ENCODE data around the gene SSRP1. TPM values are rescaled to one million over a fixed set of nuclear protein-coding genes. Genes with fewer than 3 reads are reported as not detected.
A peak's percentile ranks its signal among the peaks of the same experiment; 100 is the strongest.

The SSRP1 gene
- total and polyA plus RNA-seq, 2 donors from 2014 or later: 44.5 to 78.5 TPM

DNA sequence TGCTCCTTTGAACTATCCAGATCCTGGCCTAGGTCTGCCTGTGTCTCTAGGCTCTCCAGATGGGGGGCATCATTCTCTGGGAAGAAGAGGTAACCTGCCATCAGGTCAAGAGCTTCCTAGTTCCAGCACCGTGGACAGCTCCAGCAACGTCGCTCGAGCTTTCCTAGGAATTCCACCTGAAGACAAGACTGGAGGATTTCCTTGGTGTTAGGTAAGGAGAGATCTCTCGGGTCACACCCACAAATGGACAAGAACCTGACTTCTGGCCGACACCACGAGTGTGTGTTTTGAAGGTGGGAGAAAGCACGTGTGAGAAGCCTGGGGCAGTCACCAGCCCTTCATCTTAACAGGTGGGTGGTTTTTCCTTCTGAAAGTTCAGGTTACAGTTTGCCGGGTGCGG, 44.0 kb upstream of the SSRP1 start:
- Histone ChIP-seq H3K4me1 (ENCODE audit: control insufficient read depth in 2 of 3, insufficient read depth in 2 of 3, low read depth in 1 of 3, low read length in 3 of 3) (no peaks in the 10 kb centered on the region), H3K9me3 (ENCODE audit: control insufficient read depth in 2 of 3, insufficient read depth in 1 of 3, low read length in 3 of 3) (no peaks in the 10 kb centered on the region), H3K27me3 (ENCODE audit: control insufficient read depth, insufficient read depth, low read length) (no peaks in the 10 kb centered on the region), H3K27ac (ENCODE audit: low read depth in 2 of 2, low read length in 2 of 2) (no peak overlapping the region), H3K36me3 (ENCODE audit: control insufficient read depth in 2 of 3, insufficient read depth in 3 of 3, low read length in 3 of 3) (no peaks in the 10 kb centered on the region), H3K4me3 (ENCODE audit: low read length in 3 of 3) (no peak overlapping the region), H3K9ac (ENCODE audit: low read length in 3 of 3) (no peak overlapping the region)
- DNase-seq (peak in 4 of 5 donors; percentile 52 to 71 (median 66)), FAIRE-seq (no peak)
- intact Hi-C loops (cut with DNase I): no loop called here
- TF ChIP-seq, protein P1, sequence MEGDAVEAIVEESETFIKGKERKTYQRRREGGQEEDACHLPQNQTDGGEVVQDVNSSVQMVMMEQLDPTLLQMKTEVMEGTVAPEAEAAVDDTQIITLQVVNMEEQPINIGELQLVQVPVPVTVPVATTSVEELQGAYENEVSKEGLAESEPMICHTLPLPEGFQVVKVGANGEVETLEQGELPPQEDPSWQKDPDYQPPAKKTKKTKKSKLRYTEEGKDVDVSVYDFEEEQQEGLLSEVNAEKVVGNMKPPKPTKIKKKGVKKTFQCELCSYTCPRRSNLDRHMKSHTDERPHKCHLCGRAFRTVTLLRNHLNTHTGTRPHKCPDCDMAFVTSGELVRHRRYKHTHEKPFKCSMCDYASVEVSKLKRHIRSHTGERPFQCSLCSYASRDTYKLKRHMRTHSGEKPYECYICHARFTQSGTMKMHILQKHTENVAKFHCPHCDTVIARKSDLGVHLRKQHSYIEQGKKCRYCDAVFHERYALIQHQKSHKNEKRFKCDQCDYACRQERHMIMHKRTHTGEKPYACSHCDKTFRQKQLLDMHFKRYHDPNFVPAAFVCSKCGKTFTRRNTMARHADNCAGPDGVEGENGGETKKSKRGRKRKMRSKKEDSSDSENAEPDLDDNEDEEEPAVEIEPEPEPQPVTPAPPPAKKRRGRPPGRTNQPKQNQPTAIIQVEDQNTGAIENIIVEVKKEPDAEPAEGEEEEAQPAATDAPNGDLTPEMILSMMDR (IDR thresholded peaks at IDR 0.05; ENCODE audit: borderline replicate concordance, extremely low read depth, insufficient read depth): no peak

DNA sequence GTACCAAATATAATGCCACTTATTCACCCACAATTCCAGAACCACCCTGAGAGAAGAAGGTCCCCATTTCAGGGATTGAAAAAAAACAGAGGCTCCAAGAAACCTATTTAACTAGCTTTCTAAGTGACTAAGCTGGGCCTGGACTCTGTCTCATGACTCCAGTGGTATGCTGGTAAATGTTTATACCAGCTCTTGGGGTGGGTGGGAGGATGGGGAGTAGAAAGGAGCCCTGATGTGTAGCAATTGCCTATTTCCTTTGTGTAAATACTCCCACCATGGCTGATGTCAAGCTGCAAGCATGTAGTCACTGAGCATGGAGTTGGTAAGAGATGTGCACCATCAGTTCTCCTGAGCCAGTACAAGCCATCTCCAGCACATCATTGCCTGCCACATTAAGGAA, 42.5 kb upstream of the SSRP1 start:
- H3K4me1 ChIP-seq (ENCODE audit: control insufficient read depth in 2 of 3, insufficient read depth in 2 of 3, low read depth in 1 of 3, low read length in 3 of 3): no peaks in the 10 kb centered on the region
- TF ChIP-seq, protein P1 (IDR thresholded peaks at IDR 0.05; ENCODE audit: borderline replicate concordance, extremely low read depth, insufficient read depth): no peak
- no peak overlapping the region for H3K9ac ChIP-seq (ENCODE audit: low read length in 3 of 3)
- no peak overlapping the region for H3K27ac ChIP-seq (ENCODE audit: low read depth in 2 of 2, low read length in 2 of 2)
- H3K36me3 ChIP-seq (ENCODE audit: control insufficient read depth in 2 of 3, insufficient read depth in 3 of 3, low read length in 3 of 3): no peaks in the 10 kb centered on the region
- intact Hi-C loops (cut with DNase I): no loop called here
- no peak overlapping the region for H3K4me3 ChIP-seq (ENCODE audit: low read length in 3 of 3)
- FAIRE-seq (no peak), DNase-seq (no peak)
- H3K9me3 ChIP-seq (ENCODE audit: control insufficient read depth in 2 of 3, insufficient read depth in 1 of 3, low read length in 3 of 3): no peaks in the 10 kb centered on the region
- H3K27me3 ChIP-seq (ENCODE audit: control insufficient read depth, insufficient read depth, low read length): no peaks in the 10 kb centered on the region

DNA sequence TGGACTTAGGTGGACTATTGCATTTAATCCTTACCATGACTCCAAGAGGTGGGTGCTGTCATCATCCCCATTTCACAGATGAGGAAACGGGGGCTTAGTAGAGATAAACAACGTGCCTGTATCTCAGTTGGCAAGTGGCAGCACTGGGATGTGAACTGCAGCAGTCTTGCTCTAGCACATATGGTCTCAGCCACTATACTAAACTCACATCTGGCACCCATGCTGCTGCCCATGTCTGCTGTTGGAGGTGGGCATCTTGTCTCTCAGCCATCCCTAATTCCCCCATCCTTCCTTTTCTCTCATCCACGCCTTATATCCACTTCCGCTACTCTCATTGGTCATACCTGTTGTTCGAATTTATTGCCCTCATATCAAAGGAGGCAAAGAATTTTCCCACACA, 41.4 kb upstream of the SSRP1 start:
- DNase-seq (no peak), FAIRE-seq (no peak)
- no peaks in the 10 kb centered on the region for H3K4me1 ChIP-seq (ENCODE audit: control insufficient read depth in 2 of 3, insufficient read depth in 2 of 3, low read depth in 1 of 3, low read length in 3 of 3)
- intact Hi-C loops (cut with DNase I): no loop called here
- no peak overlapping the region for H3K4me3 ChIP-seq (ENCODE audit: low read length in 3 of 3)
- H3K9me3 ChIP-seq (ENCODE audit: control insufficient read depth in 2 of 3, insufficient read depth in 1 of 3, low read length in 3 of 3): no peaks in the 10 kb centered on the region
- H3K36me3 ChIP-seq (ENCODE audit: control insufficient read depth in 2 of 3, insufficient read depth in 3 of 3, low read length in 3 of 3): no peaks in the 10 kb centered on the region
- no peaks in the 10 kb centered on the region for H3K27me3 ChIP-seq (ENCODE audit: control insufficient read depth, insufficient read depth, low read length)
- no peak overlapping the region for H3K27ac ChIP-seq (ENCODE audit: low read depth in 2 of 2, low read length in 2 of 2)
- no peak overlapping the region for H3K9ac ChIP-seq (ENCODE audit: low read length in 3 of 3)
- TF ChIP-seq, protein P1 (IDR thresholded peaks at IDR 0.05; ENCODE audit: borderline replicate concordance, extremely low read depth, insufficient read depth): no peak

All from kidney (tissue), 14 donors.